ENCODE measurements around the gene DHRS1.

Gene DHRS1

DNA sequence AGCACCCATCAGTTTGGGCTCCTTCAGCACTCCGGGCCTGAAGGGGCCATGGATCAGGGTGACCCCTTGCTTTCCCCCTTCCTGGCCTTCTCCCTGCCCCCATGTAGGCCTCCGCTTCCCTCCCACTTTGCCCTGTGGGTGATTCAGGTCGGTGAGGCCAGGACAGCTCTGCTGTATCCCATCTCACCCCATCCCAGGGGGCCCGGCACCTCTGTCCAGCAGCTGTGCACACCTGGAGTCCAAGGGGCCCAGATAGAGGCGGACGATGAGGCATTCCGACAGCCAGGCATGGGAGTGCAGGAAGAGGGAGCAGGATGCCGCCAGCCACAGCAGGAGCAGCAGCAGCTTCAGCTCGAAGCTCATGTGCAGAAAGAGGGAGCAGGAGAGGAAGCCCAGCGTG is 23.1 kb upstream of the DHRS1 start:
- POLR2A ChIA-PET, result interaction anchor here (0.5 to 1.8 kb wide), 3 partner anchors 35 to 118 kb away, joined by 3 to 4 read pairs (median 3); no protein-coding TSS in a partner anchor
- no peak for TF ChIP-seq ZNF660 (tag by site-specific recombination; IDR thresholded peaks at IDR 0.05)
- no peak for TF ChIP-seq IKZF3 (tag by site-specific recombination; IDR thresholded peaks at IDR 0.05)
- TF ChIP-seq ZIC2 (tag by site-specific recombination; IDR thresholded peaks at IDR 0.05), result peak; percentile 26; the same call in 1 of the 2 replicates

DNA sequence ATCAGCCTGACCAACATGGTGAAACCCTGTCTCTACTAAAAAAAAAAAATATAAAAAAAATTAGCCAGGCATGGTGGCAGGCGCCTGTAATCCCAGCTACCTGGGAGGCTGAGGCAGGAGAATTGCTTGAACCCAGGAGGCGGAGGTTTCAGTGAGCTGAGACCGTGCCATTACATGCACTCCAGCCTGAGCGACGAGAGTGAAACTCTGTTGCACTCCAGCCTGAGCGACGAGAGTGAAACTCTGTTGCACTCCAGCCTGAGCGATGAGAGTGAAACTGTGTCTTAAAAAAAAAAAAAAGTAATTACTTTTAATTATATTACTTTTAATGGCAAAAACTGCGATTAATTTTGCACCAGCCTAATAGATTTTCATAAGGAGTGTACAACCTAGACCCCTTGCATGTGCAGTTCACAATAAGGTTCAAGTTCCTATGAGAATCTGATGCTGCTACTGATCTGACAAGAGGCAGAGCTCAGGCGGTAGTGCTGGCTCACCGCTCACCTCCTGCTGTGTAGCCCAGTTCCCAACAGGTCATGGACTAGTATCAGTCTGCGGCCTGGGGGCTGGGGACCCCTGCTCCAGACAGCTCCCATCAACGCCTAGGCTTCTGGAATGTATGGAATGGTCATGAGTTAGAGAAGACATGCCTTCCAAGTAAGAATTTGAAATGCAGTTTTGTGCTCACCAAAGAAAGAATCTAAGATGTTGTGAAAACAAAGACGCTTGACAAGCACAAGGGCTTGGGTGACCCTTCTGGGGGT is 21.8 kb upstream of the DHRS1 start:
- Histone ChIP-seq H3K9me3 (ENCODE audit: control insufficient read depth, insufficient read depth, low read depth, low read length) (no peaks in the 10 kb centered on the region), H3K27ac (ENCODE audit: extremely low read depth, low read depth, low read length) (no peak overlapping the region), H3K4me1 (ENCODE audit: control insufficient read depth, insufficient read depth, low read length) (no peaks in the 10 kb centered on the region), H3K4me3 (ENCODE audit: low read depth, low read length) (no peak overlapping the region), H3K36me3 (ENCODE audit: control insufficient read depth in 2 of 2, insufficient read depth in 1 of 2, low read length in 2 of 2) (no peaks in the 10 kb centered on the region)
- TF ChIP-seq ZNF76 (tag by site-specific recombination; IDR thresholded peaks at IDR 0.05; ENCODE audit: borderline replicate concordance, low read depth), result no peak
- TF ChIP-seq ZBTB7A (tag by site-specific recombination; IDR thresholded peaks at IDR 0.05; ENCODE audit: low read depth), result no peak
- no peak for TF ChIP-seq ZNF510 (tag by site-specific recombination; IDR thresholded peaks at IDR 0.05; ENCODE audit: insufficient replicate concordance)
- TF ChIP-seq ZNF248 (tag by site-specific recombination; IDR thresholded peaks at IDR 0.05), result no peak
- TF ChIP-seq ZNF501 (tag by site-specific recombination; IDR thresholded peaks at IDR 0.05), result no peak
- TF ChIP-seq ZBTB20 (tag by site-specific recombination; IDR thresholded peaks at IDR 0.05), result no peak
- no peak for TF ChIP-seq ZNF292 (tag by site-specific recombination; IDR thresholded peaks at IDR 0.05; ENCODE audit: borderline replicate concordance, low read depth)
- CTCF ChIA-PET, result interaction anchor here (1.4 to 6.4 kb wide), 3 partner anchors 11 to 111 kb away, joined by 3 to 38 read pairs (median 13); partner anchors contain the start of genes CIDEB and LTB4R2
- POLR2A ChIA-PET, result no interaction called here

More for the DNA sequence above, 23.1 kb upstream of the DHRS1 start:
- Histone ChIP-seq H3K27ac (ENCODE audit: extremely low read depth, low read depth, low read length) (no peak overlapping the region), H3K4me1 (ENCODE audit: control insufficient read depth, insufficient read depth, low read length) (no peaks in the 10 kb centered on the region), H3K9me3 (ENCODE audit: control insufficient read depth, insufficient read depth, low read depth, low read length) (no peaks in the 10 kb centered on the region), H3K36me3 (ENCODE audit: control insufficient read depth in 2 of 2, insufficient read depth in 1 of 2, low read length in 2 of 2) (no peaks in the 10 kb centered on the region), H3K4me3 (ENCODE audit: low read depth, low read length) (no peak overlapping the region)
- CTCF ChIA-PET, result interaction anchor here (1.1 to 16.9 kb wide), 5 partner anchors 11 to 109 kb away, joined by 3 to 468 read pairs (median 26); partner anchors contain the start of genes CBLN3, CIDEB, KHNYN and LTB4R2

DNA sequence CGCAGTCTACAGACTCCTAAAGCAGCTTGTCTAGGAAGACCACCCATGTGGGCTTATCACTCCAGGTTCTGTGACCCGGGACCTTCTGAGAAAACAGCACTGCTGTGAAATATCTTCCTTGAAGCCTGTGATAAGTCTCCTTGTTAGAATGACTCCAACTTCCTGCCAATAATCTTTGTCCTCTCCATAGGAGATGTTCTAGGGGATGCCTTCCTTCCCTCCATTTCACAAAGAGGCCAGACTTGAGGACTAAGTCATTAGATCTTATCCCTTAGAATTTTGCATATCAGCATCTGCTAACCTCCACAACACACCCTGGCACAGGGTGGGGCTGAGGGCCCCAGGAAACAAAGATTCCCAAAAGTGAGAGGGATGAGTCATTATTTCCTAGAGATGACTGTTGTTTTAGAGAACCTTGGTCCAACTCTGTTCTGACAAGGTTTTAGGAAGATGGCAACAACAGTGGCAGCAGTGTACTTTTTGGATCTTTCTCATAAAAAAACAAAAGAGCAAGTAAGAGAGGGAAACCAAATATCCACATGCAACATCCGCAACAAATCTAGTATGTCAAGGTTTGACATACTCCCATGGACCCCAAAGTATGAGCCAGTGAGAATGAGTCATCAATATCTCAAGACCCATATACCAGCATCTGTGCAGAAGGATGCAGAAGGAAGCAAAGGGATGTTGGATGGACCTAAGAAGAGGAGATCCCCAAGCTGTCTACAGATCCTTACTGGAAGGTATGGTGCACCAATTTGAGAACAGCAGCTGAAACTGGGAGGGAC is 17.8 kb upstream of the DHRS1 start:
- POLR2A ChIA-PET, result interaction anchor here (0.9 kb wide), 1 partner anchor 75 kb away, joined by 4 read pairs; the partner anchor contains the start of gene TINF2
- Histone ChIP-seq H3K27ac (ENCODE audit: extremely low read depth, low read depth, low read length) (no peak overlapping the region), H3K4me1 (ENCODE audit: control insufficient read depth, insufficient read depth, low read length) (no peaks in the 10 kb centered on the region), H3K36me3 (ENCODE audit: control insufficient read depth in 2 of 2, insufficient read depth in 1 of 2, low read length in 2 of 2) (peaks cover 0 to 8% of the 10 kb centered on the region in 2 experiments; a peak in 1 of 3 replicates), H3K4me3 (ENCODE audit: low read depth, low read length) (no peak overlapping the region), H3K9me3 (ENCODE audit: control insufficient read depth, insufficient read depth, low read depth, low read length) (no peaks in the 10 kb centered on the region)
- CTCF ChIA-PET, result interaction anchor here (0.7 to 6.4 kb wide), 7 partner anchors 9 to 114 kb away, joined by 3 to 38 read pairs (median 9); partner anchors contain the start of genes CIDEB and TINF2
- no peak for TF ChIP-seq ZNF747 (tag by site-specific recombination; IDR thresholded peaks at IDR 0.05)
- peak; percentile 60; the same call in 1 of the 2 replicates for TF ChIP-seq ZNF600 (tag by site-specific recombination; IDR thresholded peaks at IDR 0.05)
- no peak for TF ChIP-seq ZNF654 (tag by site-specific recombination; IDR thresholded peaks at IDR 0.05; ENCODE audit: low read depth)
- no peak for TF ChIP-seq ZNF248 (tag by site-specific recombination; IDR thresholded peaks at IDR 0.05)
- 0 out of 2 replicates have a peak, but pooled peaks have one; percentile 33 for TF ChIP-seq ZNF366 (tag by site-specific recombination; conservative IDR thresholded peaks at IDR 0.05)
- TF ChIP-seq ZNF335 (tag by site-specific recombination; conservative IDR thresholded peaks at IDR 0.05), result peak; percentile 46; the same call in 1 of the 2 replicates
- no peak for TF ChIP-seq ZSCAN16 (tag by site-specific recombination; IDR thresholded peaks at IDR 0.05)
- TF ChIP-seq, protein P1, sequence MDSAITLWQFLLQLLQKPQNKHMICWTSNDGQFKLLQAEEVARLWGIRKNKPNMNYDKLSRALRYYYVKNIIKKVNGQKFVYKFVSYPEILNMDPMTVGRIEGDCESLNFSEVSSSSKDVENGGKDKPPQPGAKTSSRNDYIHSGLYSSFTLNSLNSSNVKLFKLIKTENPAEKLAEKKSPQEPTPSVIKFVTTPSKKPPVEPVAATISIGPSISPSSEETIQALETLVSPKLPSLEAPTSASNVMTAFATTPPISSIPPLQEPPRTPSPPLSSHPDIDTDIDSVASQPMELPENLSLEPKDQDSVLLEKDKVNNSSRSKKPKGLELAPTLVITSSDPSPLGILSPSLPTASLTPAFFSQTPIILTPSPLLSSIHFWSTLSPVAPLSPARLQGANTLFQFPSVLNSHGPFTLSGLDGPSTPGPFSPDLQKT (IDR thresholded peaks at IDR 0.05; ENCODE audit: borderline replicate concordance, low read depth, low read length), result no peak
- TF ChIP-seq ZNF76 (tag by site-specific recombination; IDR thresholded peaks at IDR 0.05; ENCODE audit: borderline replicate concordance, low read depth), result no peak
- no peak for TF ChIP-seq GLI4 (tag by site-specific recombination; IDR thresholded peaks at IDR 0.05)
- TF ChIP-seq, protein P2, sequence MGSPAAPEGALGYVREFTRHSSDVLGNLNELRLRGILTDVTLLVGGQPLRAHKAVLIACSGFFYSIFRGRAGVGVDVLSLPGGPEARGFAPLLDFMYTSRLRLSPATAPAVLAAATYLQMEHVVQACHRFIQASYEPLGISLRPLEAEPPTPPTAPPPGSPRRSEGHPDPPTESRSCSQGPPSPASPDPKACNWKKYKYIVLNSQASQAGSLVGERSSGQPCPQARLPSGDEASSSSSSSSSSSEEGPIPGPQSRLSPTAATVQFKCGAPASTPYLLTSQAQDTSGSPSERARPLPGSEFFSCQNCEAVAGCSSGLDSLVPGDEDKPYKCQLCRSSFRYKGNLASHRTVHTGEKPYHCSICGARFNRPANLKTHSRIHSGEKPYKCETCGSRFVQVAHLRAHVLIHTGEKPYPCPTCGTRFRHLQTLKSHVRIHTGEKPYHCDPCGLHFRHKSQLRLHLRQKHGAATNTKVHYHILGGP (tag by site-specific recombination; IDR thresholded peaks at IDR 0.05), result peak; percentile 46; the same call in 1 of the 2 replicates
- TF ChIP-seq ZNF37A (tag by site-specific recombination; IDR thresholded peaks at IDR 0.05), result no peak
- TF ChIP-seq ZNF548 (tag by site-specific recombination; IDR thresholded peaks at IDR 0.05), result no peak
- peak; percentile 25 for TF ChIP-seq KLF1 (tag by site-specific recombination; IDR thresholded peaks at IDR 0.05)
- no peak for TF ChIP-seq HOXC10 (CRISPR knock-in tag; IDR thresholded peaks at IDR 0.05)
- TF ChIP-seq, protein P3, sequence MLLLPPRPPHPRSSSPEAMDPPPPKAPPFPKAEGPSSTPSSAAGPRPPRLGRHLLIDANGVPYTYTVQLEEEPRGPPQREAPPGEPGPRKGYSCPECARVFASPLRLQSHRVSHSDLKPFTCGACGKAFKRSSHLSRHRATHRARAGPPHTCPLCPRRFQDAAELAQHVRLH (tag by site-specific recombination; IDR thresholded peaks at IDR 0.05), result no peak

Measured in HEK293 (cell line).